ENCODE measurements around the gene SLC6A18.

SLC6A18 gene

GRCh38 chr5:1239505-1240251 is 14.5 kb downstream of the SLC6A18 start:
- no peak for DNase-seq

GRCh38 chr5:1240496-1241260 is 15.5 kb downstream of the SLC6A18 start:
- DNase-seq = no peak

- DNase-seq = no peak
Observed at GRCh38 chr5:1241509-1242080, 16.4 kb downstream of the SLC6A18 start.

- no peak for DNase-seq
Observed at GRCh38 chr5:1242733-1243486, 17.7 kb downstream of the SLC6A18 start.

GRCh38 chr5:1243487-1244130 is 18.4 kb downstream of the SLC6A18 start:
- no peak for DNase-seq

GRCh38 chr5:1244255-1244654 is 19.1 kb downstream of the SLC6A18 start:
- DNase-seq = no peak

GRCh38 chr5:1244976-1245375 is 19.8 kb downstream of the SLC6A18 start:
- no peak for DNase-seq

GRCh38 chr5:1245905-1246576 is 20.9 kb downstream of the SLC6A18 start:
- no peak for DNase-seq

GRCh38 chr5:1246711-1247431 is 21.7 kb downstream of the SLC6A18 start:
- DNase-seq = no peak

- DNase-seq = no peak
Observed at GRCh38 chr5:1247811-1248210, 22.6 kb downstream of the SLC6A18 start.

- no peak for DNase-seq
Observed at GRCh38 chr5:1249366-1250280, 24.4 kb downstream of the SLC6A18 start.

GRCh38 chr5:1251678-1252580 is 26.7 kb downstream of the SLC6A18 start:
- no peak for DNase-seq

GRCh38 chr5:1252681-1253080 is 27.5 kb downstream of the SLC6A18 start:
- no peak for DNase-seq

GRCh38 chr5:1253456-1254105 is 28.4 kb downstream of the SLC6A18 start:
- DNase-seq = no peak

- no peak for DNase-seq
Observed at GRCh38 chr5:1254196-1254595, 29.0 kb downstream of the SLC6A18 start.

- peak; percentile 21 to 24 for DNase-seq
Observed at GRCh38 chr5:1255081-1255561, 29.9 kb downstream of the SLC6A18 start.

GRCh38 chr5:1256776-1257175 is 31.6 kb downstream of the SLC6A18 start:
- no peak for DNase-seq

GRCh38 chr5:1257363-1257762 is 32.2 kb downstream of the SLC6A18 start:
- DNase-seq = no peak
